Upper lobe of left lung (tissue), 6 donors: ENCODE results near the gene ASCC1. TPM values are rescaled to one million over a fixed set of nuclear protein-coding genes. Genes with fewer than 3 reads are reported as not detected.

Experiments
- ATAC-seq, 2 donors: fragments of 200-7000 bp; cut with Tn5 transposase; one replicate each; pipeline ENCODE4 v1.9.1; 2022; ENCODE audit warnings: mild to moderate bottlenecking in 2 of 2, moderate library complexity in 2 of 2; ENCODE audit not compliant: low FRiP score in 2 of 2
- DNase-seq, 2 donors: peaks; one replicate each; pipeline ENCODE4 v3.0.0-alpha.2; 2019 to 2020
- H3K27ac ChIP-seq, 4 donors: fragments of 200-600 bp; sonication (generic); one replicate each; pipeline ENCODE4 v1.5.1; 2016 to 2019
- H3K27me3 ChIP-seq, 4 donors: fragments of 200-600 bp; sonication (generic); one replicate each; pipeline ENCODE4 v1.5.1; 2017 to 2019
- H3K36me3 ChIP-seq, 4 donors: fragments of 200-600 bp; sonication (generic); one replicate each; pipeline ENCODE4 v1.5.1; 2016 to 2019
- H3K4me1 ChIP-seq, 4 donors: fragments of 200-600 bp; sonication (generic); one replicate each; pipeline ENCODE4 v1.5.1; 2018 to 2019
- H3K4me3 ChIP-seq, 4 donors: fragments of 200-600 bp; sonication (generic); one replicate each; pipeline ENCODE4 v1.5.1; 2017 to 2019; ENCODE audit warnings: mild to moderate bottlenecking in 2 of 4, moderate library complexity in 1 of 4
- H3K9me3 ChIP-seq, 4 donors: fragments of 200-600 bp; sonication (generic); one replicate each; pipeline ENCODE4 v1.5.1; 2018 to 2019
- EP300 ChIP-seq, 4 donors: sonication (generic); formaldehyde crosslinking; IDR thresholded peaks; one replicate each; pipeline ENCODE4 v1.5.1; 2017; ENCODE audit warnings: antibody characterized with exemption in 4 of 4, control low read depth in 2 of 4
- POLR2A ChIP-seq, 4 donors: fragments of 450-650 bp; IDR thresholded peaks; one replicate each; pipeline ENCODE4 v1.5.1; 2016 to 2017; ENCODE audit warnings: antibody characterized with exemption in 4 of 4, mild to moderate bottlenecking in 2 of 4
- POLR2AphosphoS5 ChIP-seq, 2 donors: sonication (generic); formaldehyde crosslinking; IDR thresholded peaks; one replicate each; pipeline ENCODE4 v1.5.1; 2017; ENCODE audit warnings: antibody characterized with exemption in 2 of 2
- WGBS, 2 donors: methylation state at CpG; one replicate each; pipeline ENCODE4 v1.1.5; 2017 to 2018; 5-methylcytosine and 5-hydroxymethylcytosine counted together
- total RNA-seq, 6 donors: library from RNA; depleted of rRNA in 4 of 6; stranded (reverse); fragments of >200 nt in 4 of 6; gene quantifications; one replicate each; pipeline versions ENCODE4 v1.1.0 to v1.2.1, GENCODE V29; 2016 to 2021
- TF ChIP-seq, protein P1 (sequence below), 6 experiments: fragments of 450-650 bp in 4 of 6; fragments of 200-600 bp in 2 of 6; sonication (generic) in 2 of 6; IDR thresholded peaks; one replicate each; pipeline ENCODE4 v1.5.1; 2016 to 2019; ENCODE audit warnings: antibody characterized with exemption in 6 of 6
- donor health status: DM: no; HTN: no; CAD: no; lungs with moderate emphysema.
- donor health status: DM: no; HTN: yes; CAD: no; lungs with severe emphysema.

Gene ASCC1
- total RNA-seq, 6 donors from 2014 or later = 20.4 to 40.7 (median 24.4) TPM

DNA sequence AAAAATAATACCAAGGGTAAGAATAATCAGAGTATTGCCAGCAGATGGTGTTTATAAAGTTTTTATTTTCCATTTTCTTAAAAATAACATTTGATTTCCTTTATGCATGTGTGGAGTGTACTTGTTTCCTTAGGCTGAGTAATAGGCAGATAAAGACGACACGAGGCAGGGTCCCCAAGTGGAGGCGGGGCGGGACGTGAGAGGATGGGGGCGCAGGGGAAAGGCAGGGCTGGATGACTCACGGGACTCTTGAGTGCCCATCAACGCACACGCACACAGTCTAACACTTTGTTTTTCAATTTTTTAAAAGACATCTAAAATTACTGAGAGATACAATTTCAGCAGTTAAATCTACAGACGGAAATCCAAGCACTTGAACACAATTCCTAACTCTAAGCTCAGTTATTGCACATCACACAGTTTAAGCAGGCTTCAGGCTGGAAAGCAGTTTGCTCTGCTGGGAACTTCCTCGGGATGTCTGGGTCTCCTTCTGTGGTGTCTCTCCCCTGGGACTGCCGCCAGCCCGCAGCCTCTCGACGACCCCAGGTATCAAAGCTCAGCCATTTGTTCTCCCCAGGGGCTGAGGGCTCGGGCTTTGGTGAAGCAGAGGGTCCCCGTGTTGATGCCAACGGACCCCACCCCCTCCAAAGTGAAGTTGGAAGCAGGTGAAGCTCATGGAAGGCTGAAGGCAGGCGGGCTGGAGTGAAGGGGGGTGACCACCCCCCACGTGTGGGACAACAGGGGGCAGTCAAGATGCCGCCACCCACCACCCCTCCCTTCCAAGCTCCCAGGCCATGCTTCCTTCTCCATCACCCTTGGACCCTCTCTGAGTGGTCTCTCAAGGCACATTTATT is 156.9 kb downstream of the ASCC1 start:
- Histone ChIP-seq H3K27ac (no peak overlapping the region), H3K4me3 (no peak overlapping the region), H3K9me3 (no peaks in the 10 kb centered on the region), H3K4me1 (no peaks in the 10 kb centered on the region), H3K27me3 (no peaks in the 10 kb centered on the region), H3K36me3 (peaks cover 0 to 10% (median 4%) of the 10 kb centered on the region in 4 donors)
- TF ChIP-seq, protein P1, sequence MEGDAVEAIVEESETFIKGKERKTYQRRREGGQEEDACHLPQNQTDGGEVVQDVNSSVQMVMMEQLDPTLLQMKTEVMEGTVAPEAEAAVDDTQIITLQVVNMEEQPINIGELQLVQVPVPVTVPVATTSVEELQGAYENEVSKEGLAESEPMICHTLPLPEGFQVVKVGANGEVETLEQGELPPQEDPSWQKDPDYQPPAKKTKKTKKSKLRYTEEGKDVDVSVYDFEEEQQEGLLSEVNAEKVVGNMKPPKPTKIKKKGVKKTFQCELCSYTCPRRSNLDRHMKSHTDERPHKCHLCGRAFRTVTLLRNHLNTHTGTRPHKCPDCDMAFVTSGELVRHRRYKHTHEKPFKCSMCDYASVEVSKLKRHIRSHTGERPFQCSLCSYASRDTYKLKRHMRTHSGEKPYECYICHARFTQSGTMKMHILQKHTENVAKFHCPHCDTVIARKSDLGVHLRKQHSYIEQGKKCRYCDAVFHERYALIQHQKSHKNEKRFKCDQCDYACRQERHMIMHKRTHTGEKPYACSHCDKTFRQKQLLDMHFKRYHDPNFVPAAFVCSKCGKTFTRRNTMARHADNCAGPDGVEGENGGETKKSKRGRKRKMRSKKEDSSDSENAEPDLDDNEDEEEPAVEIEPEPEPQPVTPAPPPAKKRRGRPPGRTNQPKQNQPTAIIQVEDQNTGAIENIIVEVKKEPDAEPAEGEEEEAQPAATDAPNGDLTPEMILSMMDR (IDR thresholded peaks at IDR 0.05) = no peak
- TF ChIP-seq POLR2AphosphoS5 (IDR thresholded peaks at IDR 0.05) (no peak), EP300 (IDR thresholded peaks at IDR 0.05) (no peak), POLR2A (IDR thresholded peaks at IDR 0.05) (no peak)
- 57 to 64% methylated on average over 14 to 21 of the region's 21 CpGs for WGBS, 2 donors
- DNase-seq (no peak), ATAC-seq (no peak)

DNA sequence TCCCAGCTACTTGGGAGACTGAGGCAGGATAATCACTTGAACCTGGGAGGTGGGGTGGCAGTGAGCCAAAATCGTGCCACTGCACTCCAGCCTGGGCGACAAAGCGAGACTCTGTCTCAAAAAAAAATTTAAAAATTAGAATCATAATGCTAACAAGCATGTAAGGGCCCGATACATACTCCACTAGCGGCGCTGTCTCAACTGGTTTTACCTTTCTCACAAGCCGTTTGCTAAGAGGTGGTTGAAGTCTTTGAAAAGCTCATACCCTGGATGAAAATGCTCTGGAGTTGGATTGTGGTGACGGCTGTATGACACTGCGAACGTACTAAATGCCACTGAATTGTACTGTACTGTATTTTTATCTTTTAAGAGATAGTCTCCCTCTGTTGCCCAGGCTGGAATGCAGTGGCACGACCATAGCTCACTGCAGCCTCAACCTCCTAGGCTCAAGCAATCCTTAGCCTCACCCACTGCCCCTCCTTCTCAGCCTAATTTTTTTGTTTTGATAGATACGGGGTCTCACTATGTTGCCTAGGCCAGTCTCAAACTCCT is 157.7 kb downstream of the ASCC1 start:
- Histone ChIP-seq H3K9me3 (no peaks in the 10 kb centered on the region), H3K4me1 (no peaks in the 10 kb centered on the region), H3K4me3 (no peak overlapping the region), H3K27ac (no peak overlapping the region), H3K27me3 (no peaks in the 10 kb centered on the region), H3K36me3 (peaks cover 0 to 8% (median 2%) of the 10 kb centered on the region in 4 donors)
- ATAC-seq (no peak), DNase-seq (no peak)
- no peak for TF ChIP-seq EP300 (IDR thresholded peaks at IDR 0.05)
- 83 to 93% methylated on average over 12 of the region's 12 CpGs for whole genome bisulfite sequencing, 2 donors

DNA sequence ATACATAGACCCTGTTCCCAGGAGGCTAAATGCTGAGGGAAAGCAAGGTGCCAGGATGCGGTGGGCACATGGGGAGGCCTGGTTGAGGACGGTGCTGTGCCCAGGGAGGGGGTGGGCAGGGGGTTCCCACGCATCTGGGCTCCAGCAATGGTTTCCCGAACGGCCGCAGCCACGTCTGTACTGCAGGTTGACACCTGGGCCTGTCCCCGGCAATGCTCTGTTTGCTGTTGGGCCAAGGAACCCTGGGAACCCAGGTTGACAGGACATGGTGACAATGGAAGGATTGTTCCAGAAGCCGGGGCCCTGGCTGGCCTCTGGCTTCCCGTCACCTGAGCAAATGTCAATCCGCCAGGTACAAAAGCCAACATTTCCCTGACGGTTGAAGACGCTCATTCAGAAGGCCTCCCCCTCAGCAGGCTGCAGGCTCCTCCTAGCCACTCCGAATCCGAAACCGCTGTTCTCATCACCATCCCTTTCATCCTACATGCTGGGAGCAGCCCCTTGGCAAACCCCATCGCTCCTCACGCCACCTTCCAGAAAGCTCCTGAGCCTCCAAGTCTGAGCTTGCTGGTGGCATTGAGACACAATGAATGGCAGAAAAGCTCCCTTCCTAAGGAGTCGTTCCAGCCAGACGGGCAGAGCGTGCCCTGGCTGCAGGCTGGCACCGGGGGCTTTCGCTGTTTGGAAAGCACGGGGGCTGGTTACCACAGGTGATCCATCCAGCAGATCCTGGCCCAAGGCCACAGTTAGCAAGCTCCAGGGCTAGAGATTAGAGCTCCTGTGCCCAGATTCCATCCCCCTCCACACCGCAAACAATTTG is 158.9 kb downstream of the ASCC1 start:
- H3K27me3 ChIP-seq = no peaks in the 10 kb centered on the region
- no peak overlapping the region for H3K27ac ChIP-seq
- ATAC-seq (no peak), DNase-seq (peak in 1 of 2 donors; percentile 55)
- no peak overlapping the region for H3K4me3 ChIP-seq
- WGBS, 2 donors = 84 to 89% methylated on average over 12 to 25 of the region's 25 CpGs
- no peaks in the 10 kb centered on the region for H3K4me1 ChIP-seq
- no peaks in the 10 kb centered on the region for H3K36me3 ChIP-seq
- no peaks in the 10 kb centered on the region for H3K9me3 ChIP-seq
- TF ChIP-seq POLR2A (IDR thresholded peaks at IDR 0.05) = no peak
- TF ChIP-seq EP300 (IDR thresholded peaks at IDR 0.05) = no peak
- TF ChIP-seq POLR2AphosphoS5 (IDR thresholded peaks at IDR 0.05) = no peak
- TF ChIP-seq, protein P1 (IDR thresholded peaks at IDR 0.05) = no peak

DNA sequence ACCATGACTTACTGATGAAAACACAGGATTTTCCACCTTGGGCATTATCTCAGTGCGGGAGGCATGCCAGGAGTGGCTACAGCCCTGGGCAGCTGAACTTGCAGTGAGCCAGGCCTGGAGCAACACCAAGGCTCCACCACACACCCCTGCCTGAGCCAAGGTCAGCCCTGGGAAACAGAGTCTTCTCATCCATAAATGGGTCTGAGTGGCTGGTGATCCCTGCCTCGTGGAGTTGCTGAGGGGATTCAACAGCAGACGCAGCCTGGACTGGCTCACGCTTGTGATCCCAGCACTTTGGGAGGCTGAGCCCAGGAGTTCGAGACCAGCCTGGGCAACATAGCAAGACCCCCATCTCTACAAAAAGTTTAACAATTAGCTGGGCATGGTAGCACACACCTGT is 160.0 kb downstream of the ASCC1 start:
- Histone ChIP-seq H3K4me1 (no peaks in the 10 kb centered on the region), H3K36me3 (no peaks in the 10 kb centered on the region), H3K27me3 (no peaks in the 10 kb centered on the region), H3K4me3 (no peak overlapping the region), H3K9me3 (no peaks in the 10 kb centered on the region), H3K27ac (no peak overlapping the region)
- no peak for ATAC-seq
- 92 to 97% methylated on average over 3 to 5 of the region's 5 CpGs for WGBS, 2 donors
- DNase-seq = no peak
- TF ChIP-seq POLR2AphosphoS5 (IDR thresholded peaks at IDR 0.05) (no peak), EP300 (IDR thresholded peaks at IDR 0.05) (no peak), POLR2A (IDR thresholded peaks at IDR 0.05) (no peak)
- TF ChIP-seq, protein P1 (IDR thresholded peaks at IDR 0.05) = no peak

DNA sequence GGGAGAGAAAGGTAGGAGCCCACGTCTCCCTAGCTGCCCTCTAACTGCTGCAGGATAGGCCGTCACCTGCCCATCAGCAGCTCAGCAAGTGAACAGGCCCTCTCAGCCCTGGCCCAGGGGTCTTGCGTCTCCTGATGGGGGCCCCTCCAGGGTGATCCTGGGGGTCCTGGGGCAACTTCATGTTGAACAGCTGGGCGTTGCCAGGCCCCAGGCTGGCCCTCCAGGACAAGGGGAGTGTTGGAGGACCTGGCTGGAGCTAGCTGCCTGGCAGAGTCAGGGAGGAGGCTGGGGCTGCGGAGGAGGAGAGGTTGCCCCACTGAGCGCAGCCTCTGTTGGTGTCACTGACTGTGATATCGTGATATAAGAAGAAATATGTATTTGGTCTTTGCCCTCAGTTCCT is 162.4 kb downstream of the ASCC1 start:
- Histone ChIP-seq H3K36me3 (no peaks in the 10 kb centered on the region), H3K27ac (no peak overlapping the region), H3K4me3 (no peak overlapping the region), H3K27me3 (no peaks in the 10 kb centered on the region), H3K9me3 (no peaks in the 10 kb centered on the region), H3K4me1 (no peaks in the 10 kb centered on the region)
- no peak for TF ChIP-seq POLR2A (IDR thresholded peaks at IDR 0.05)
- TF ChIP-seq POLR2AphosphoS5 (IDR thresholded peaks at IDR 0.05) = no peak
- TF ChIP-seq, protein P1 (IDR thresholded peaks at IDR 0.05) = no peak
- TF ChIP-seq EP300 (IDR thresholded peaks at IDR 0.05) = no peak
- ATAC-seq (no peak), DNase-seq (peak in 1 of 2 donors; percentile 46)
- WGBS, 2 donors = 89 to 90% methylated on average over 7 of the region's 7 CpGs
